DMS153 (cell line): ENCODE measurements around the gene SAMD5.

Source experiments
- DNase-seq: peaks from one replicate; lab custom pipeline; 2025; lab: John Stamatoyannopoulos, UW

SAMD5 gene

DNA sequence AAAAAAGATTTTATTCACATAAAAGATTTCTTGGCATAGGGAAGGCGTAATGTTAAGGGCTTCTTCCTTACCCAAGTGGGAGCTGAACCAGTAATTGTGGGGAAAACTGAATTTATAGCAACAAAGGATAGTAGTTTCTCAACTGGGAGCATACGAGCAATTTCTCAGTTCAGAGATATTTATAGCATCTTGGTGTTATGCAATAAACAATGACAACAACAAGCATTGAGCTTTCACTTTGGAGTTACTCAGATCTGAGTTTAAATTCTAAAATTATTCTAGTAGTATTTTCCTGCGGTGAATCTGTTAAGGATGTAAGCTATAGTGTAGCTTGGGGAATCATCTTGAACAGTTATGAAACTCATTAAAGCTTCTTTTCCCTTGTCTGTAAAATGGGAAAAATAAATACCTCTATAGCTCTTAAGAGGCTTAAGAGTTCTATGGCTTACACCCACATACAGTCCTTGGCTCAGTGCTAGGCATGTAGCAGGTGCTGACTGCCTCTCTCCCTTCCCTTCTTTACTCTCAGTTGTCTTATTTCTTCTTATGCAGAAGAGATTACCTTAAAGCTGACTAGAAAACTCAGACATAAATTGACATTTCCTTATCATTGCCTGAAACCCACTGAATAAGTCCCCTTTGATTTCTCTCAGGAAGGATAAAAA lies 58.8 kb downstream of the SAMD5 start:
- DNase-seq = no peak

DNA sequence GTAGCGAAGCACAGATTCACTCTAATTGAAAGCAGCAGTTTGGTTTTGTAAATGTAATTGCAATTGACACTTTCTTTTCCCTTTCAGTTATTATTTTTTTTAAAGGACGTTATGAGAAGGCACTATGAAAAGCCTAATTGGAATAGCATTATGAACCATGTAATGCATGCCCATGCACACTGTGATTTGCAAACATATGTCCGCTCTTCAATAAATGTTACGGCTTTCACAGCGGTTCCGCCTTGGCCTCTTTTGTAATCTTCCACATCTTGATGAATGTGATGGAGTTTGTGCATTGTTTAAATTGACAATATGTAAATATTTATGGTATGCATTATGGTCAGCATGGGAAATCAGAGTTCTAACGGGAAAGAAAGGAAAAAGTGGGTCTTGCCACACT lies 61.3 kb downstream of the SAMD5 start:
- DNase-seq = no peak

DNA sequence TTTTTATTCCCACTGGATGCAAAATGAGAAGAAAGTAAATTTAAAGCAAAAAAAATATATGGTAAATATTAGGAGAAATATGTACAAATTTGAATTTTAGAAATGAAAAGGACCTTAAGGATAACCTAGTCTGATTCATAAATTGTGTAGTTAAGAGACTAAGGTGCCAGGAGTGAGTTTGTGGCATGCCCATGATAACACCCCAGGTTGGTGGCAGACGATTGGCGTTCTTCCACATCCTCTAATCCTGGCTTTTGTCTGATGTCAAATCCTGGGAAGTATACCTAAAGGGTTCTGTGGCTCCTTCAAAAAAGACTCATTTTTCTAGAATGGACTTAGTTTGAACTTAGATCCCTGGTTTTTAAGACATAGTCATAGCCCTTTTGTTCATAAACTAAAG lies 62.2 kb downstream of the SAMD5 start:
- no peak for DNase-seq

DNA sequence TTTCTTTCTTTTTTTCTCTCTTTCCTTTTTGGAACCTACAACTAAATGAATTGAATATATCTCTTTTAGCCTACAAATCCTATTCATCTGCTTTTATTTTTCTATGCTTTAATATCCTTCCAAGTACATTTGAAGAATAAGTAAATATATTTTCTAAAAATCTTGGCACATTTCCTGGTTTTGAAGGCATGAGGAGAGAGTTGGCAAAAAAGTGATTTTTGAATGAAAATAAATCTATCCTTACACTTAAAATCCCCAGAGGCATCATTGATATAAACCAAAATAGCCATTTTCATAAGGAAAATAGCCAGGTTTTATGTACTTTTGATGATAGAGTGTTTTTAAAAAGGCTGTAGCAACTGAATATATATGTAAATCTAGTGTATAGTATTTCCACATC lies 69.0 kb downstream of the SAMD5 start:
- no peak for DNase-seq

DNA sequence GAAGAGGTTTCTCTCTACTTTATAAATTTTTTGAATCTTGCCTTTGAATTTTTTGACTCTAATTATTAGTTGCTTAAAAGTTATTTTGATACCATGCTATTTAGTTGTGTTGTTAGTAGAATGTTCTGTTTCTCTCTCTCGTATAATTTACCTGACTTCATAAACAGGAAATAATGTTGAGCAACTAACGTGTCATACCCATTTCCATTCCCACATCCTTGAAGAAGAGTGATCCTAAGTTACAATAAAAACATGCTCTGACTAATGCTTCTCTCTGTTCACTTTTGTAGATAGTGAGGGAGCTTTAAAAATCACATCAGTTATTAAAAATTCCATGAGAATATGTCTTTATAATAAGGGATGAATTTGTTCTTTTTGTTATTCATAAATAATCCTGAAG lies 69.7 kb downstream of the SAMD5 start:
- no peak for DNase-seq

DNA sequence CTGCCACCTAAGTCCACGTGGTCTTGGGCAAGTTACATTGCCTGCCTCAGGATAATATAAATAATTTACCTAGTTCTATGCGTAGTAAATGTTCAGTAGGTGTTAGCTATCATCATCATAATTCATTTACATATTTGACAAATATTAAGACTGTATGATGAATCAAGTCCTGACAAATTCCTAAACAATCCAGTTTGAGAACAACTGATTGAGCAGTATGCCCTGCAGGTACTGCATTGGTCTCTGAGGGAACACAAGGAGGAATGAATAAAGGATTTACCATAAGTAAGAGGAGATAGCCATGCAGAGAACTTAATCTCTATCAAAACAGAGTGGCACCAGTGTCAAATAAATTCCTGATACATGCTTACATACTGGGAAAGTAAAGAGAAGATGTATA lies 70.4 kb downstream of the SAMD5 start:
- DNase-seq = no peak

DNA sequence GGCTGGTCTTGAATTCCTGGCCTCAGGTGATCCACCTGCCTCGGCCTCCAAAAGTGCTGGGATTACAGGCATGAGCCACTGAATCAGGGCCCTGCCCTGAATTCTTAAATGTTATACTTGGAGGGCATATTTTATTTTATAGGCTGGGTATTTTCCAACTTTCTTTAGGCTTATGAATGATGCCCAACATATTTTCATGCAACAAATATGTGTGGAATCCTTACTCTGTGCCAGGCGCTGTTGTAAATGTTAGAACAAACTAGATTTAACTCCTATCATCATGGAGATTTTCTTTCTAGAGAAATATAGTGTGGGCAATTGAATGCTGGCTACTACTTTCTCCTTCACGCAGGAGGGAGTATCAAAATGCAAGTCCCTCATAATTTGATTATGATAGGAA lies 71.2 kb downstream of the SAMD5 start:
- no peak for DNase-seq

DNA sequence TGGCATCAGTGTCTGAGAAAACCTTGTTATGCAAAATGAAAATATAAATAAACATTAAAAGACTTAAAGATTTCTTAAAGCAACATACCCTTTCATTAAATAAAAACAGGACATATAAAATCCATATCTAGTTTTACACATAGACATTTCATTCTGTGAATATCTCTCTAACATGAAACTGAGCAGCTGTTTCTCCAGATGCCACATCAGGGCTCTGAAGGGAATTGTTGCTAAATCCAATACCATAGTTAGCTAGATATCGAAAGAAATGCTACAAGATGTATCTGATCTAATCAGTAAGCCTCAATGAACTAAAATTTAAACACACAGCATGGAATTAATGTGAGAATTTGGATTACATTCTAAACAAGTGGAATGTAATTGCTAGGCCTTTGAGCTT lies 74.5 kb downstream of the SAMD5 start:
- DNase-seq = no peak

DNA sequence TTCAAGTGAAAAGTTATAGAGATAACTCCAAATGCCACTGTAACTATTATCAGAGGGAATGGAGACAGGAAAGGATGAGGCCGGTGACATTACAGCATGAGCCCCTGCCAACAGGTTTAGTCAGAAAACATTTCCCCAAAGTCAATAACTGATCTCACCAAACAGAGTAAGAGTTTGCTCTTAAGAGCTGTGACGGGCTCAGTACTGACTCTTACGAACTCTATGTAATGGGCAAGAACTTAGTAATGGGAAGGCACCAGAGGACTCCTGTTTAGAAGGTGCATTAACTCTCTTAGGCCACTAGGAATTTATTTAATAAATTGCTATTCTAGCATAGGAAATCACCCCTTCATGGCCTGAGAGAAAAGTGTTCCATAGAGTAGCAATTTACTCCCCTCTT lies 76.8 kb downstream of the SAMD5 start:
- DNase-seq = no peak

DNA sequence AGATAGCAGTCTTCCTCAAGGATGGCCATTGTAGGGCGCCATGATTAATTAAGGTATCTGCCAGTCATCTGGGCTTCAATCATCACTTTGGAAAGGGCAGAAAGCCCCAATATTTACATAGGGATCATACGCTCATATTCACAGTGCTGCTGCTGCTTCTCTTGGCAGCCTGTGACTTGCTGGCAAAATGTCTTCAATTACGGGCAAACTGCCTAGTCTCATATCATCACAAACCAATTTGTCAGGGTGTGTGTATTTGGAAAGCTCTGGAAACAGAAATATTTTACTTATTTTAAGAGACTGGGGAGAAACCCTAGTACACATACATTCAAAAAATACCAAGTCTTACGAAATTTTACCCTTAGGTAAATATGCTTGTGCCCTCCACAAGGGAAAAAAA lies 77.6 kb downstream of the SAMD5 start:
- no peak for DNase-seq

DNA sequence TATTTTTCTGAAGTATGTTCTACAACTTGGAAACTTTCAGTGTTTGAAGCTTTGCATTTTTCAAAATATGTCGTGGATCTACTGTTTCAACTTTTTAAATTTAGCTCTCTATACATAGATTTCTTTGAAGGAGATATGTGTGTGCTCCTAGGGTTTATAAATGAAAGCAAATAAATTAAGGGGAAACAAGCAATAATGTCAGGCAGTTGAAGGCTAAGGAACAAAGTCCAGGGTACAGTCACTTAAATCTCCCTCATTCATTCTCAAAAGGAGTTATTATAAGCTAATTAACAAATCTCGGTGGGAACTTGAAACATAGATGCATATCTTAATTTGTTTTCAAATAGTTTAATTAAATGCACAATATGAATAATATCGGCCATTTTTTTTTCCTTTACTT lies 79.4 kb downstream of the SAMD5 start:
- DNase-seq = no peak

DNA sequence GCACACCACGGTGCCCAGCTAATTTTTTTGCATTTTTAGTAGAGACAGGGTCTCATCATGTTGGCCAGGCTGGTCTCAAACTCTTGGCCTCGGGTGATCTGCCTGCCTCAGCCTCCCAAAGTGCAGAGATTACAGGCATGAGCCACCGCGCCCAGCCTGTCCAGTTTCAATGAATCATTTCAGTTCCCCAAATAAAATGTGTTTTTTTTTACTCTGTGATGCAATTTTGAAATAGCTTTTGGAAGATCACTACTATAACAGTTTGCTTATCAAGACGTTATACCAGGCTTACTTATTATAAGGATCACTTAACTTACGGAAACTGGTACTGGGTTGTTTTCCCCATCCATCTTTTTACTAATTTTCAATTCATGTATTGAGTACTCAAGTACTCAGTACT lies 80.0 kb downstream of the SAMD5 start:
- no peak for DNase-seq

DNA sequence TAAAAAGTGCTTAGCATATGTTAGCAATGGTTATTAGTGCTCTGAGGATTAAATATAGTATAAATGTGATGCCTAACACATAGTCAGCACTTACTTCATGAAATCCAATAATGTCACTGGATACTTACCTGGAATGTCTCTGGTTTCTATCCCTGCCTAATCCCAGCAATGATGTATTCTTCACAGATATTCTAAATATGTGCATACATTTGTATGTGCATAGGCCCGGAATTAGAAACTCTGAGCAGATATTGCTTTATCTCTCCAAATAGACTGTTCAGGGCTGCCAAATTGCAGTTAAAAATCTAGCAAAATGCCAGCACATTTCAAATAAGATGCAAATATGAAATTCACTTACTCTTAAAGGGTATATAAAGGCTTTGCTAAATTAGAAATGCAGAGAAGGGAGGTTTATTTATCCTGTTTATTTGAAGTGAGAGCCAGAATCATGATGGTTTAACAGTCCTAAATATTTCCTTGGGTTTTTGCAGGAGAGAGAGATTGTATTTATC lies 81.3 kb downstream of the SAMD5 start:
- DNase-seq = no peak

DNA sequence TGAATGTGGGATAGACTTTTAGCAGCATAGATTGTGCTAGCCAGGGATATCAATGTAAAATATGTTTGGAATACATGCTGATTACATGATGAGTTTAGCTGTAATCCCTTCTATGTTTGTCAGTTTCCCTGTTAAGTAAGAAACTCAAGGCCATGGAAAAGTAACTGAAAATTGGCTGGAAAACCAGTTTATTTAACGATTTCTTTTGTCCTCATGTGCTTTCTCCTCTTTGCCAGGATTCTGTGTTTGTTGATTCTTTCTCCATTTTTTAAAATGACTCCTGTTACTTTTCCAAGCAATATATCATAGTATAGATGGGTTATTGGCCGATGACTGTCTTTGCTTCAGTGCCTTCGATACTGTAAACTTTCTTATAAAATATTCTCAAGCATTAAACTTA lies 87.5 kb downstream of the SAMD5 start:
- no peak for DNase-seq

DNA sequence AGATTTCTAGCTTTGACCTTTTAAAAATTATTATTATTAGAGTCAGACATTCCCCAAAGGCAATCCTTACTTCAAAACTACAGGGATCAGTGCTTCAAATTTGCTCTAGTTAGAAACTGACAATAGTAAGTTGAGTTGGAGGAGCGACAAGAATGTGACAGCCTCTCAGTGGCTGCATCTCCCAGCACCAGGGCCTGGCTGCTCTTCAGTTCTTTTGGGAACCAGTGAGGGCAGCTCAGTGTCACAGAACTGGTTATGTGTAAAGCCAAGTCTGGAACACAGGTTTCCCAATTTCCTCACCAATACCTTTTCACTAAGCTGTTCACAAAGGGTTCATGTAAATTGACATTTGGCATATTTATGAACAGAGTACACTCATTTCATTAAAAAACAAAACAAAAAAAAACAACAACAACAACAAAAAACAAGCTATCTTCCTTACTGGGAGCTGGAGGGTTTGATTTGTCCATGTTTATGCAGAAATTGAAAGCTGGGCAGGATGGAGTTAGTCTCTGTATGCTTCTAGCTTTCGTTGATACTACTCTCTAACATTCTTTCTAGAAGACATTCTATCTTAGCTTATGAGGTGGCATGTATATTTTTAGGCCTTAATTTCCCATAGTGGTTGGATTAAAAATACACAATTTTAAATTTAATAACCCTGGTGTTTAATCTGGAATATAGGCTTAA lies 95.0 kb downstream of the SAMD5 start:
- no peak for DNase-seq

DNA sequence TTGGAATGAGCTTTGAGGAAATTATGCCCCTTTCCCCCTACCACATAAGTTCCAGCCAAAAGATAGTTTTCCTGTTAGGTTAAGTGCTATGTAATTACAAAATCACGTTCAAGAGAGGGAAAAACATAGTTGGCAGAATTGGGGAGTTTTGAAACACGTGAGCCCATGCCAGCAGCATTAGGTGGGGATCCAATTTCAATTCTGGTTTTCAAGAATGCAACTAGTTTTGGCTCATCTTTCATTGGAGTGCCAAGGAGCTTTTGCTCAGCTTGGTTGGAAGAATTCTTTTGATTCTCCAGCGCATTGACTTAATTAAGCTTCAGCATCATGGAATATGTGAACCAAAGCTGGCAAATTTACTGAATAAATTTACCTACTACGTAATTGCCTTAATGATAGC lies 95.9 kb downstream of the SAMD5 start:
- DNase-seq = no peak

DNA sequence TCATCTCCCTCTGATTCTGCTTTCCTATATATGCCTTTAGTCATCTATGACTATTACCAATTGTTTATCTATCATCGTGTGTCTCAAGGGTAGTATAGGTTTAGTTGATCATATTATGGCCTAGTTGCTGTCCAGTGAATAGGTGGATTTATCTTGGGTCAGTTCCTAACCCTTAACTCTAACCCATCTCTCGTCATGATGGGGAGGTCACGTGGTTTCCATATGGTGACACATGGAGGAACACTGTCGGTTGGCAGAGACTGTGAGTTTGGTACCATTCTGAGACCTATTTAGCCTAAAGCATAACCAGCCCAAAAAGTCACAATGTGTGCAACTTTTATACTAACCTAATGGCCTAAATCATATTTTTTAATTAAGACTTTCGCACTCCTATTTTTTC lies 103.5 kb downstream of the SAMD5 start:
- no peak for DNase-seq

DNA sequence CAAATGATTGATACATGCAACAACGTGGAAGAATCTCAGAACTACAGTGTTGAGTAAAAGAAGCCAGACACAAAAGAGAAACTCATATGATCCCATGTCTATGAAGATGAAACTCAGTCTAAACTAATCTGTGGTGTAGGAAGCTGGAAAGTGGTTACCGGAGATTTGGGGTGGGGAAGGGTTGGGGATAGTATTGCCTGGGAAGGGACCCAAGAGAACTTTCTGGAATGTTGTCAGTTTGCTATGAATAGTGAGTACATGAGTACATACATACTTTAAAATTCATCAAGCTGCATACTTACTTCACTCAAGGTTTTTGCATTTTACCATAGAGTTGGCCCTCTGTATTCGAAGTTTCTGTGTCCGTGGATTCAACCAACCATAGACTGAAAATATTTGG lies 106.0 kb downstream of the SAMD5 start:
- no peak for DNase-seq

DNA sequence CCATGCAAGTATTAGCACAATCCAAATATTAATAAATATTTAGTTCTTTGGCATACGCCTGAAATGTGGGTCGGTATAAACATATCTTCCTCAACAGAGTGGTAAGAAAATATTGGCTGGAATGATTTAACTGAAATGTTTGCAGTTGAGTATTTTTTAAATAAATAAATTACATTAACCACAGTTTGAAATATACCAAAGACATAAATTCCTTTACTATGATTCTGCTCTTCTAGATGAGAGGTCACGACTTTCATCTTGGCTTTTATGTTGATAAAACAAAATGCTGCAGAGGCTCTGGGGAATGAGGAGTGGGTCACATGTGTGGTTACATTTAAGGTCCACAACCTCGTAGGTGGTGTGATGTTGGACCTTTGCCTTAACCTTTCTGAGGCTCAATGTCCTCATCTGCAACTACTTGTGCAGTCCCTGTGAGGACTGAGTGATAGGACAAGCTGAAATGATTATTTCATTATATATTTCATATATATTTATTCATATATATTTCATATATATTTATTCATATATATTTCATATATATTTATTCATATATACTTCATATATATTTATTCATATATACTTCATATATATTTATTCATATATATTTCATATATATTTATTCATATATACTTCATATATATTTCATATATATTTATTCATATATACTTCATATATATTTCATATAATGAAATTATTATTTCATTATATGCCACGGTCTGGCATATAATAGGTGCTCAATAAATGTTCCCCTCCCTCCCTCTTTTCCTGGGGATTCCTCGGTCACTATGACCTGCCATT lies 107.4 kb downstream of the SAMD5 start:
- no peak for DNase-seq

DNA sequence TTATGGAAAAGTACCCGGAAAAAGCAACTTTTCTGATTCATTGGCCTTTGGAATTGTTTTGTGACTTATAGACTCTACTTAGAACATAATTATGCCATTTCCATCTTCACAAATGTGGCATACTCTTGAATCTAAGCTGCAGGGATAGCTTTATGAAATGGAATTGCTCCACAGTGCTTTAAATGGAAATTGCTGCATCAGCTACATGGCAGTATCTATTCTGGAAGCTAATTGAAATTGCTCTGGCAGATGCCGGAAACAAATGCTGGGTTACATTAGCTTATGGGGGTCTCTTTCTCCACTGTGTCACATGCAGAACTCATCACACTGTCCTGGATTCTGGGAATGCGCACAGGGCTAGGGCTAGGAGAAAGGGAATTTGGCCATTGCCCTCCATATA lies 108.9 kb downstream of the SAMD5 start:
- no peak for DNase-seq

DNA sequence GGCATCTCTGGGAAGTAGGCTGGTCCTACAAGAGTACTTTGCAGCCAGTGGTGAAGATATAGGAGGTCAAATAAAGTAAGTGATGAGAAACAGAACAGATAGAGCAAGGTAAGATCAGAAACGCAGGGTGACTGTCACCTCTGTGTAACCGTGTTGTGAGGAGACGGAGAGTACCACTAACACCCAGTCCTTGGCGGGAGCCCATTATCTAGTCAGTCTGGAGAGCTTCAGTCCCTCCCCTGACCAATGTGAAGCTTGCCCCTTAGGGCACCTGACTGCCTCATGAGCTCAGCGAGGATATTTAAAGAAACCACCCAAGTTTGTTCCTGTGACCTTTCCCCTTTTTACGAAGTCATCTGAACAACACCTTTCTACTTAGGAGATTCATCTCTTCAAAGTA lies 110.0 kb downstream of the SAMD5 start:
- DNase-seq = no peak

DNA sequence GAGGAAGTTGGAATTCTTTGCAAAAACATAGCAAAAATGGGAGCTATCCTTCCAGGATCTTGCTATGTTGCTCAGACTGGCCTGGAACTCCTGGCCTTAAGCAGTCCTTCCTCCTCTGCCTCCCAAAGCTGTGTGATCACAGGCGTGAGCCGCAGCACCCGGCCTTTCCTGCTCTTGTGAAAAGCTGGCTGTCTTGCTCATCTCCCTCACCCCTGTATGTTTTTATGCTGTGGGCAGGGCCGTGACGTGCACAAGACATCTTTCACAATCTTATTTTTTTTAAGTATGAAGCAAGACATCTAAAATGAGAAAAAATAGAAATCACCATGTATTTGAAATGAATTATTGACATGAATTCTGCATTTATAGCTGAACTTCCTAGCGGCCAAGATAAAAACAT lies 110.4 kb downstream of the SAMD5 start:
- DNase-seq = no peak
